Epidermal melanocyte (primary cell): ENCODE data around the gene MSRB3.

Experiments used
- DNase-seq: peaks from one replicate; pipeline ENCODE4 v3.0.0; 2011; ENCODE audit warnings: low spot score; ENCODE audit not compliant: insufficient read length

MSRB3 gene

DNA sequence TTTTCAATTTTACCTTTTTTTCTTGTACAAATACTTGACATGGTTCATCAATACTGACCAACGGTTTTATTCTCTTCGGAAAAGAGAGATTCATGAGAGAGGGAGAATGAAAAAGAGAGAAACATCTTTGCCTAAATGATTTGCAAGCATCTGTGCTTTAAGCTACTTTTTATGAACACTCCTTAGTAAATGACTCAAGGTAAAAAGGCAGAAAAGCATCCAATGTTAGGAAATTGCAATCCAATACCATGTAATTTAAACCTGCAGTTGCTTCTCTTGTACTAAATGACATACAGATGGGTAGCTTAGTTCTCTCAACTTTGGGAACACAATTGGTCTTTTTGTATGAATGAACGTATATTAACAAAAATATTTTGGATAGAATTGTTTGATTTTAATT is 46.1 kb downstream of the MSRB3 start:
- no peak for DNase-seq

DNA sequence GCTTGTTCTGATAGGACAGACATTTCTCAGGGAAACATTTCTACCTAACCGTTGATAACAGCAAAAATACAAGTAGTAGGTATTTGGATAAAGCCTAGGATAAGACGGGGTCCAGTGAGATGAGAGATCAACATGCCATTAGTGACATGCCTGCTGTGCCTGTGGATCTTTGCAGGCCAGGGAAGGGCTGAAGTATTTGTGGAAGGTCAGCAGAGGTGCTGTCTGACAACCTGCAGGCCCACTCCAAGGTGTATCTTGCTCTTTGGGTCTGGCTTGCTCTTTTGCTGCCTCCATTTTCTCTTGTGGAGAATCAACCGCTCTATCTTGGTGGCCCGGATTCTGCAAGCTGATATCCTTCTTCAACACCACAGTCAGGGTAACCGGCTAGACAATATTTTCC is 46.7 kb downstream of the MSRB3 start:
- DNase-seq: no peak

DNA sequence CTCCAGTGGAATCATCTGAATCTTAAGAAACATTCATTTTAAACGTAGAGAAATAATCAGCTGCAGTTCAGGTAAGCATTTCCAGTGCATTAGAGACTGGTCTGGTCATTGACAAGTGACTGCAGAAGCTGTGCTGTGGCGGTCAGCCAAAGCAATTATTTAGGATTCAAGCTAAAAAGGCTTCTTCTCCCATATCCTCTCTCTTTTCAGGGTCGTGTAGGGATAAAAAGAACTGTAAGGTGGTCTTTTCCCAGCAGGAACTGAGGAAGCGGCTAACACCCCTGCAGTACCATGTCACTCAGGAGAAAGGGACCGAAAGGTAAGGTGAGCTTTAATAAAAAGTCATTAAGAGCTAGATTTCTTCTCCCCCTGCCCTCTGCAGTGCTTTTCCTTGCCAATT is 48.1 kb downstream of the MSRB3 start:
- no peak for DNase-seq

DNA sequence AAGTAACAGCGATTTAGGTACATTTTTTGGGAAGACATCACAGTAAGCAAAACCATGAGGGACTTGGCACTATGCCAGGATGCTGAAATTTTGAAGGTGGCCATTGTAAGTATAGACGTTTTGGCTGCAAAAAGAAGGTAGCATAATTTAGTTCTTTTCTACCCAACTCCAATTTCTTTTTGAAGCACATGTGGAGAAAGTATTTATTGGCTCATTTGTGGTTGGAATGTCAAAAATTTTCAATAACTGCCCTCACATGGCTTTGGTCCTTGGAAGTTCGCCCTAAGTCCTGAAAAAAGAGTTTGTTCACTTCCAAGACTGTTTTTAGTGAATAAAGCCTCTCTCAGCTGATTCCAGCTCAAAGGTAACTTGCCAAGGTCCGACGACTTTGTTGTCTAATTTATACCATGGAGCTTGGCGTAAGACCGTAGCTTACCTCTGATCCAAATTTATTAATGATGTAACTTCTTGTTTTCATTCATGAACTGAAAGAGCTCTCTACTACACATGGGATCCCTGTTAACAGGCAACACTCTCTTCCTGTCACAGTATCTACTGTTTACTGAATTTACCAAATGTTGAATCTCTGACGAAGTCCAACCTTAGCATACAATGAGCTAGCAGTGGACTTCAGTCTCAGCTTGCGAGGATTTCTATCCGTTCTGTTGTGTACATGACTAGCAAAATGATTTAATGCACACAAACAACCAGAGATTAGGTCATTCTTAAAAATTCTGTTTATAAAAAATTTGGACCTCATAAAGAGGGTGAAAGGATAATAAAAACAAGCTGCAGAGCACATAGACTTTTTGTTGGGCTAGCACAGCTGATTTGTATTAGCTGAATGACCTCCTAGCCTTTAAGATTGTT is 49.0 kb downstream of the MSRB3 start:
- no peak for DNase-seq

DNA sequence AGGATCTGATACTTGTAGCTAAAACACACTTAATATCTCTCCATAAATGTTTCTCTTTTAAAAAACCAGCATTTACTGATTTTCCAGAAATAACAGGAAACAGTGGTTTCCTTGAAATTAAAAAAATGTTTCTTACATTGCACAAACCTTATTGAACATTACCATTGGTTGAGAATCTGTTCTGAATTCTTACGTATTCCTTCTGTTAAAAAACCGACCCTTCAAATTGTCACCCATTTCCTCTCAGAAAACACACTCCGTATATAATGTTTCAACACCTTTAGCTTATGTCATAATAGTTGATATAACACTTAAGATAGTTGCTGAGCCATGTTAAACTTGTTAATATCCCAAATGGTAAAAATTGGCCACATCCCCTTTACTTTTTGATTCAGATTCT is 51.2 kb downstream of the MSRB3 start:
- DNase-seq: no peak

DNA sequence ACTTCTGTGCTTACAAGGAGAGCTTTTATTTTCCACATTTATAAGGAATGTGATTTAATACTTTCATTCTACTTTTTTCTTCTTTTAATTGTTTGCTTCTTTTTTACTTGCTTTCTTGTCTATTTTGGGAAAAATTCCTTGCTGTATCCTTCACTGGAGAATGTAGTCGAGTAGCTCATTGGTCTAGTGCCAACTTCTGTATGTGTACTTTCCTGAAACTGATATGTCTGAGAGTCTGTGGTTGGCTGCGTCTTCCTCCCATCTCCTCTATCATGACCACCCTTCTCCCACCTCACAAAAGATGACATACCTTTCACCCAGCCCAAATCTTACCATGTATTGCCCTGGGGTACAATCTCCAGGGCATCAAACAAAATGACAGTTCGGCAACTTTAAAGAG is 51.8 kb downstream of the MSRB3 start:
- DNase-seq: no peak

DNA sequence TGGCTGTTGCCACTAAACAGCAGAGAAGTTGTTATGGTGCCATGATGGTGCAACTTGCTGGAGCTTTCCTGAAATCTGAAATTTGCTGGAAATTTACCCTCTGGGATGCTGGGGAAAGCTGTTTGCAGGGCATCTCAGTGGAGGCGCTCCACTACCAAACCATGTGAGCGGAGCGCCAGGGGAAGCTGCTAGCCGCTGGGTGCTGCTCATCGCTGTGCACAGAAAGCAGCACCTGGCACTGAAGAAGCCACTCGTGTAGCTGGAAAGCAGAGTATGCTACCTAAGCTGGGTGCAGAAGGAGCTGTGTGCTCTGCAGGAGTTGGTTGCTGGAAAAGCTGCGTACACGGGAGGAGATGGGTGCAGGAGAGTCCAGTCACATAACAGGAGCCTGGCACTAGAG is 53.0 kb downstream of the MSRB3 start:
- no peak for DNase-seq

DNA sequence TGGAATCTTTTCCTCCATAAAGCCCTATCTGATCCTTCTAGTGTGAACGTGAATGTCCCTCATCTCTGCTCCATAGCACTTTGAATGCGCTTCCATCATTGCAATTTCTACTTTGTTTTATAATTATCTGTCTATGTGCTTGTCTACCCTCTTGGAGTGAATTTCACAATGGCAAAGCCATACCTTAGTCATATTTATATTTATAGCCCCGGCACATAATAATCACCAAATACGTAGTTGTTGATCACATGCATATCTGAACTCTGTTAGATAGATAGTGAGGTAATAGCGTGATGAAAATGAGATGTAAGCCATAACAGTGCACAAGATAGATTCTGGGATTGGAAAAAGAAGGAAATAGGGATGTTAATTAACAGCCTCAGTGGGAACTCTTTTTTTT is 55.2 kb downstream of the MSRB3 start:
- DNase-seq: no peak

DNA sequence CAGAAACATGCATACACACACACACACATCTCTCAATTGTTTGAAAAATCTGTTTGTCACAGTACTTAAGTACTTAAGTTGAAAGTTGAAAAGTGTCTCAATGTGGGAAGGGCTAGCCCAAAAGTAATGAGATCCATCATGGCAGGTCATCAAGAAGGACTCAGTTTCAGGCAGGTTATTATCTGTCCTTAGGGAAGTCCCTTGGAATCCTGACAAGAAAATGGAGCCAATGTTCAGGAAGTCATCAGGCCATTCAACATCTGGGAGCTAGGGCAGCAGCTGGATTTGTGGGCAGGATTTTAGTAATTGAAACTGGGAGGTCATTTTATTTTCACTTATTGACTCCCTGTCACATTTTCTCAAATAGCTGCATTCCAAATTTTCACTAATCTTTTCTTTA is 56.0 kb downstream of the MSRB3 start:
- DNase-seq: no peak

DNA sequence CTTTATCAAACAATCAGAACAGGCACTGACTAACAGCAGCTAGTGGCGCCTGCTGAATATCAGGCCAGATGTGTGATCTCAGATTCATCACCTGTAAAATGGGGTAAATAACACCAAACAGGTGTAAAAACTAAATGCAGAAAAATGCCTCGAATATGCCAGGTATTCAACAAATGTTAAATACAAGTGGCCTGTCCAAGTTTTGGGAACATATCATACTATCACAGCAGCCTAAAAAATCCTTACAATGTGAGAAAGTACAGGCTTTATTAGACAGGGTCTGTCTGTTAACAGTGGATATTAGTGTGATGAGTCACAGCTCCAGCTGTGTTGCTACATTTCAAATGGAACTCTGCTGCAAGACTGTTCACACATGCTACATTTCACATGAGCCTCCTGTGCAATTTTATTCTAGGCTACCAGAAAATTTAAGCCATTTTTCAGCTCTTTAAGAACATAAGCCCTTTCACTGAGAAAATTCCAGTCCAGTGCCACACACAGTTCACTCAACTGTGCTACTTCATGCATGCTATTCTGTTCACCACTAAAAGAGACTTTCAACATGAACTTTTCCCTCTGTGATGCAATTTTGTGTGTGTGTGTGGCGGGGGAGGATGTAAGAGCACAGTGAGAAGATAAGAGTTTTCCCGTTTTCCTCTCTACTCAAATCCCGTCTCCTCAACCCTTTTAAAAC is 56.7 kb downstream of the MSRB3 start:
- DNase-seq: peak; percentile 61

DNA sequence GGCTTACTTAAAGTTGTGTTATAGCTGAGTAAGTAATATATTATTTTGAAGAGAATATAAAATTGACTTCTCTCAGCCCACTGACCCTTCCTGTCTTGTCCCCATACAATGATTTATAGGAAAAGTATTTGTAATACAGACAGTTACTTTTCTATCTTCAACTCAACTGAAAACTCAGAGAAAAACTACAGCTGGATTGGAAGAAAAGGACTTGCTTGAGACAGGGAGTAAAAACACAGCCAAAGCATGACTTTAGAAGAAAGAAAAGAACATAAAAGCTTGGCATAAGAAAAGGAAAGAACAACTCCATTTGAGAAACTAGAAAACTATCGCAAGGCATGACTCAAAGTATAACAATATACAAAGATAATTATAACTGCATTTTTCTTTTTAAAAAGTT is 57.5 kb downstream of the MSRB3 start:
- DNase-seq: no peak

DNA sequence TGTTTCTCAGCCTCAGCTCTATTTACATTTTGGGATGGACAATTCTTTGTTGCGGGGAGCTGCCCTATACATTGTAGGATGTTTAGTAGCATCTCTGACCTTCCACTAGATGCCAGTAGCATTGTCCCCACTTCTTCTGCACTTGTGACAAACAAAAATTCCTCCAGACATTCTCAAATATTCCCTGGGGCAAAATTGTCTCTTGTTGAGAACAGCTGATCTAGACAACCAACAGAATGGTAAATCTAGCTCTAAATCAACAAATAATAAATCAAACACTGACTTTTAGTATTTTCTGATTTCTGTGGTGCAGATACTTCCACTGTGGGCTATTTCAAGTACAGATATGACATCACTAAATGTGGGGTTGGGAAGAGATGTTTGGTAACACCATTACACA is 60.7 kb downstream of the MSRB3 start:
- DNase-seq: no peak

DNA sequence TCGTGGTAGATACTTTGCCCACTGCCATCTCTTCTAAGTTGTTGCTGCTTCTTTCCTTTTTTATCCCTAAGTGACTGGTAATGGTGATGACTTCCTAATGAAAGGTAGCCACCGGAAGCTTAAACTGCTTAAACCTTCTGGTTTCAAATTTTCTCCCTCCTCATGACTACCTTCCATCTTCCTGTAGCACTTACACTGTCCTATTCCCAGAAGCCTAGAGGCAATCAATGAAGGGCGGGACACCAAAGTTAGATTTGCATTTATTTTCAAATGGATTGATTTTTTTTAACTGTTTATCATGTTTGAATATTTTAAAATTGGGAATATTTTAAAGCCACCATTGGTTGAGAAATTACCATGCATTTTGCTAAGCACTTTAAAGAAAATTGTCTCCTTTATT is 64.7 kb downstream of the MSRB3 start:
- DNase-seq: no peak

DNA sequence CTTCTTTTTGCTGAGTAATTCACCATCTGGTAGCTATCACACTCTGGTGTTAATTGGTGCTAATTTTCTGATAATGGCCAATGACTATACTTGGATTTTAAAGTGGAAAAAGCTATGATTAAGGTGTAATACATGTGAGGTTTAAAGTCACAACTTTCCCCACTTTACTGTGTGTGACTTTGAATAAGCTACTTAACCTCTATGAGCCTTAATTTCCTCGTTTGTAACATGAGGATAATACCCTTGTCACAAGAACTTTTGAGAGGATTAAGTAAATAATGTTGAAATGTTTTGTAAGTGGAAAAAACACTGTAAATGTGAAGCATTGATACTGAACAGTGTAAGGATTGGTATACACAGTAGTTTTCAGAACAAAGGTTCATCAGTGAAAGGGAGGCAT is 65.3 kb downstream of the MSRB3 start:
- DNase-seq: no peak

DNA sequence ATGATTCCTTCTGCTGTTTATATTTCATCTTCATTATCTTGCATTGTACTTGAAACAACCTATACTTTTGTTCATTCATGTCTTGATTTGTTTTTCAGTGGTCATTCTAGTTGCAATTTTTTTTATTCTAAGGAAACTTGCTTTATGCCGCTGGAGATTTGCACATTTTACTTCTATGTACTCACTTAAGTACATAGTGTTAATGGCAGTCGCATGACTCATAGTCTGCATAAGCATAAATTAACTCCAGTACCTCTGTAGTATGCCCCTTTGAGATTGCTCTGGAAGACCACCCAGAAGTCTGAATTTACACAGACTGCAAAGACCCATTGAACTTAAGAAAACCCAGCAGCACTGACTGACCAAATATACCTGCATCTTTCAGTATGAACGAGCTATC is 77.0 kb downstream of the MSRB3 start:
- DNase-seq: no peak

DNA sequence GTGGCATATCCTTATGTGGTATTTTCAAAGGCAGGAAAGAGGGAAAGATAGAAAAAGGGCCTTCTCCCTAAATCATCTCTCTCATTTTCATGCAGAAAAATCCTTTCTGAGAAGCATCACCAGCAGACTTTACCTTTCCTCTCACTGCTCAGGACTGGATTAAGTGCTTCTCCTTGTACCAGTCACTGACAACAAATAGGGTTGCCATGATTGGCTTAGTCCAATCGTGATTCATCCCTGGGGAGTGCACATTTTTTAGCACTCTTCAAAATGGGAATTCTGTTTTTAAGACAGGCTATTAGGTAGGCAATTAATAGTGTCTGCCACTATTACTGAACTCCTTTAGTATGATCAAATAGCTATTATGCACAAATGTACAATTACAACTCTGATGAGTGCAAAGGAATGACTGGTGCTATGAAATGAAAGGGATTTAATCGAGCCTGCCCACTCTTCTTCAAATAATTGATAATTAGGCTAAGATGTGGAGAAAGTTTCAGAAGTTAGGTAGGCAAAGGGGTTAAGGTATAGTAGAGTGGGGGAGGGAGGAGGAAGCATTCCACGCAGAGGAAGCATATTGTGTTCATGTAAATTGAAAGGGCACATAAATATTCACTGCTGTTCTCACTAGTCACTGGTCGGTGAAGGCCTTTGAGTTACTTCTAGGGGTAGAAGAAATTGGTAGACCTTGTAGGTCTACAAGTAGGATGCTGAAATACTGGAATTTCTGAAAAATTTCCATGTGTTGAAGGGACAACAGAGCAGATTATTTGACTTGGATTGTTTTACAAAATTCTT is 84.0 kb downstream of the MSRB3 start:
- DNase-seq: no peak

DNA sequence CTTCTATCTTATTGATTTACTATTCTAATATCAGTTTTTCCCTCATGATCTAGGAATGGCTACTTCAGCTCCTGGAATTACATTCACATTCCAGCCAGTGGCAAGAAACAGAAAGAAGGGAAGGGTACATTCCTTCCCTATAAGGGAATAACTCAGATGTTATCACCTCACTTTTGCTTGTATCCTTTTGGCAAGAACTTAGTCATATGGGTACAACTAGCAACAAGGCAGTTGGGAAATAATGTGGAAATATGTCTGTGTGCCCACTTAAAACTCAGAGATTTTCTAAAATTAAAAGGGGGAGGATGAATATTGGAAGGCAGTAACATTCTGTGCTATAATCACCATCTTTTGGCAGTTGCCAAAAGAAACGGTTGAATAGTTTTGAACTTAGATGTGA is 85.6 kb downstream of the MSRB3 start:
- DNase-seq: no peak

DNA sequence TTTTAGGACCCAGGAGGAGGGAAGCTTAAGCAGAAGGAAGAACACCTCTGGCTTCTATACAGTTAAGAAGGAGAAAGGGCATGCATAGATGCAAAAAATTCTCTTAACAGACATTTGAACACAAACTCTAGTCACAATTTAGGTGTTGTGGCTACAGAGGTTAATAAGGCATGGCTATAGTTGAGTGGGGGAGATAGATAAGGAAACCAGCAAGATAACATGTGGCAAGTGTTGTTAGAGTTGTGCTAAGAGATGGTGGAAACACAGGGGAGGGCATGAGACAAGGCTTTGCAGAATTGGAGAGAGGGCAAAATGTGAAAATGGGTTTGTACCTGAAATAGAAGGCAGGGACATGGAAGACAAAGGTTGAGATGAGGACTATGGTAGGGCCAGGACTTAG is 88.9 kb downstream of the MSRB3 start:
- no peak for DNase-seq

DNA sequence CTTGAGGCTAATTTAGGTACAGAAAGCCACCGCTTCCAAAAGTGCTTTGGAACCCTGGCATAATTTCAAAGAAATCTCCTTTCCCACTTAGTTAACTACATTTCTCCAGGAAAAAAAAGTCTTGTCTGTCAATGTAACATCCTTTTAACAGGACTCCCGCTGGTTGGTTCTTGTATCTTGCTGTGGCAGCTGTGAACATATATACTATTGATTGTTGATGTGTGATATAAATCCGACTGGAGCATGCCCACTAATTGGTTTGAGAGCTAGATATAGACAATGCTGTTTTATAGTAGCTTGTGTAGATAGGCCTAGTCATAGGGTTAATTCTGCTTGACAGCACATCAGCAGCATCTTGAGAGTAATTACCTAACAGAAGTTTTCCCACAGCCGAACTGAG is 89.6 kb downstream of the MSRB3 start:
- DNase-seq: no peak

DNA sequence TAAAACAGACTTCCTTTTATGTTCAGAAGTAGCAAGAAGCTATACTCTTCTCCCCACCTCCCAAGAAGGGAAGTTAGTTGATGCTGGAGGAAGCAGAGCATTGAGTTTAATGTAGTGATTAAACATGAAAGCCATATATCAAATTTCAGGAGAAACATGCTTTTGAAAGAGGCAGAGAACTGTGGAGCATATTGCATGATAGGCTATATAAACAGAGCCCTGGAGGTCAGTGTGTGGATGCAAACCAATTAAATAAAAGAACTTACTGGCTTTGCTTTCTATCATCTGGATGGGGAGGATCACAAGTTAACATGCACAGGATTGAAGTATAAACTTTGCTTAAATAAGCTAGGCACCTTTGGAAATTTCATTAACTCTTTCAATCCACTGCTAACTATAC is 94.1 kb downstream of the MSRB3 start:
- no peak for DNase-seq

DNA sequence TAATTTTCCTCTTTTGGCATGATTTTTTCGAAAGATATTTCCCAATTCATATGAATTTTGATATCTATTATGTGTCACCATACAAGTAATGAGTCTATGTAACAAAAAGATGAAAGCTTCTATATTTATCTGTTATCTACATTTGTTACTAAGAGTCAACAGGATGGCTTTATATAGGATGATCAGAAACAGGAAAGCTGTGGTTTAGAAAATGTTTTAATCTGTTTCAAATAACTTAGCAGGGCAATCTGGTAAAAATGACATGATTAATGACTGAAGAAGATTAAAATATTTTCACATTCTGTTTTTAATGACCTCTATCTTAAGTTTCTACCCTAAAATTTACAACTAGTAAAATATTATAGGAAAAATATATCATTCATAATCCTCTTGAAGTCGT is 105.8 kb downstream of the MSRB3 start:
- DNase-seq: no peak

DNA sequence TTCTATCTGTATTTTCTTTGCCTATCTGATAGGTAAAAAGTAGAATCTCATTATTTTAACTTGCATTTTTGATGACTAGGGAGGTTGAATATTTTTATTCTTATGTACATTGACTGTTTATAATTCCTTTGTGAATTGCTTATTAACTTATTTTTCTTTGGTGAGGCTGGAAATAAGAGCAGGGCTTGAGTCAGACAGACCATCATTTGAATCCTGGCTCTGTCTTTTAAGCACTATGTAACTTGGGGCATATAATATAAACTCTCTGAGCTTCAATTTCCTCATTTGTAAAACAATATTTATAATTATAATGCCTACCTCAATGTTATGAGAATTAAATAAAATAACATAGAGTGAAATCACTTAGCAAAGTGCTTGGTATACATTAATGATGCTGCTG is 108.9 kb downstream of the MSRB3 start:
- DNase-seq: no peak
